GM19193 (cell line): ENCODE data around the gene PYHIN1.

Source experiments
- POLR2A ChIP-seq: IDR thresholded peaks from 4 replicates; pipeline ENCODE4 v1.6.1; 2011; ENCODE audit not compliant: insufficient read depth, insufficient read length; ENCODE audit errors: extremely low read depth

Gene PYHIN1

GRCh38 chr1:159005161-159005560 lies 73.8 kb downstream of the PYHIN1 start:
- no peak for TF ChIP-seq POLR2A

- TF ChIP-seq POLR2A: no peak
Measured at GRCh38 chr1:159005676-159006075, 74.3 kb downstream of the PYHIN1 start.

GRCh38 chr1:159007726-159008125 lies 76.4 kb downstream of the PYHIN1 start:
- TF ChIP-seq POLR2A: no peak

- peak; percentile 52 for TF ChIP-seq POLR2A
Measured at GRCh38 chr1:159008744-159009188, 77.4 kb downstream of the PYHIN1 start.

GRCh38 chr1:159009287-159009686 lies 77.9 kb downstream of the PYHIN1 start:
- TF ChIP-seq POLR2A: no peak

GRCh38 chr1:159009704-159010361 lies 78.5 kb downstream of the PYHIN1 start, which contains the start of gene IFI16:
IFI16 (plus strand) TSS chr1:159009907; CDS start chr1:159014681, 4,774 bp downstream.
- peak; percentile 69 for TF ChIP-seq POLR2A

GRCh38 chr1:159010391-159010790 lies 79.0 kb downstream of the PYHIN1 start:
- no peak for TF ChIP-seq POLR2A

GRCh38 chr1:159011751-159012150 lies 80.4 kb downstream of the PYHIN1 start:
- TF ChIP-seq POLR2A: peak; percentile 4

GRCh38 chr1:159012495-159012894 lies 81.1 kb downstream of the PYHIN1 start:
- TF ChIP-seq POLR2A: peak; percentile 46

- peak; percentile 31 for TF ChIP-seq POLR2A
Measured at GRCh38 chr1:159014003-159014571, 82.7 kb downstream of the PYHIN1 start.

GRCh38 chr1:159014851-159015250 lies 83.5 kb downstream of the PYHIN1 start:
- TF ChIP-seq POLR2A: no peak

GRCh38 chr1:159015440-159015909 lies 84.1 kb downstream of the PYHIN1 start:
- TF ChIP-seq POLR2A: peak; percentile 51

- no peak for TF ChIP-seq POLR2A
Measured at GRCh38 chr1:159023723-159024122, 92.4 kb downstream of the PYHIN1 start.

GRCh38 chr1:159025043-159025442 lies 93.7 kb downstream of the PYHIN1 start:
- no peak for TF ChIP-seq POLR2A
